Erythroblast (primary cell): ENCODE results near the gene CEP70.

ENCODE experiments used
- DNase-seq, 2 experiments: peaks; one replicate each; lab custom pipeline; 2025; lab: John Stamatoyannopoulos, UW
- GATA1 ChIP-seq: IDR thresholded peaks from 2 replicates; pipeline ENCODE4 v1.6.1; 2011; ENCODE audit warnings: low read depth, mild to moderate bottlenecking, control low read depth, low read length, moderate library complexity
- POLR2A ChIP-seq: IDR thresholded peaks from 2 replicates; pipeline ENCODE4 v1.6.1; 2011; ENCODE audit warnings: mild to moderate bottlenecking, low read length

CEP70 gene

GRCh38 chr3:138473391-138473790 lies 120.7 kb downstream of the CEP70 start:
- TF ChIP-seq POLR2A (no peak), GATA1 (no peak)
- no peak for DNase-seq

GRCh38 chr3:138472141-138472825 lies 121.8 kb downstream of the CEP70 start:
- DNase-seq = no peak
- no peak for TF ChIP-seq GATA1
- TF ChIP-seq POLR2A = no peak

- TF ChIP-seq GATA1 (no peak), POLR2A (no peak)
- DNase-seq = no peak
Observed at GRCh38 chr3:138471481-138471880, 122.6 kb downstream of the CEP70 start.

GRCh38 chr3:138470687-138471086 lies 123.4 kb downstream of the CEP70 start:
- DNase-seq = no peak

GRCh38 chr3:138469874-138470273 lies 124.2 kb downstream of the CEP70 start:
- no peak for DNase-seq
- TF ChIP-seq GATA1 = no peak
- no peak for TF ChIP-seq POLR2A

More at GRCh38 chr3:138470687-138471086, 123.4 kb downstream of the CEP70 start:
- TF ChIP-seq GATA1 (no peak), POLR2A (no peak)

GRCh38 chr3:138468886-138469285 lies 125.2 kb downstream of the CEP70 start:
- no peak for TF ChIP-seq POLR2A
- TF ChIP-seq GATA1 = no peak

GRCh38 chr3:138468451-138468850 lies 125.6 kb downstream of the CEP70 start:
- no peak for DNase-seq
- no peak for TF ChIP-seq POLR2A
- TF ChIP-seq GATA1 = no peak

More at GRCh38 chr3:138468886-138469285, 125.2 kb downstream of the CEP70 start:
- no peak for DNase-seq

- TF ChIP-seq GATA1 = no peak
- TF ChIP-seq POLR2A = no peak
- DNase-seq = no peak
Observed at GRCh38 chr3:138467931-138468330, 126.1 kb downstream of the CEP70 start.

GRCh38 chr3:138465925-138466324 lies 128.1 kb downstream of the CEP70 start:
- TF ChIP-seq GATA1 (no peak), POLR2A (no peak)
- DNase-seq = no peak

GRCh38 chr3:138465451-138465850 lies 128.6 kb downstream of the CEP70 start:
- no peak for DNase-seq
- TF ChIP-seq POLR2A (no peak), GATA1 (no peak)

GRCh38 chr3:138464491-138464860 lies 129.6 kb downstream of the CEP70 start:
- TF ChIP-seq GATA1 = no peak
- TF ChIP-seq POLR2A = no peak
- no peak for DNase-seq

GRCh38 chr3:138463724-138464490 lies 130.2 kb downstream of the CEP70 start:
- TF ChIP-seq GATA1 = no peak
- no peak for TF ChIP-seq POLR2A
- no peak for DNase-seq

- no peak for TF ChIP-seq GATA1
- TF ChIP-seq POLR2A = no peak
- no peak for DNase-seq
Observed at GRCh38 chr3:138461896-138462295, 132.2 kb downstream of the CEP70 start.

- no peak for DNase-seq
- TF ChIP-seq POLR2A (no peak), GATA1 (no peak)
Observed at GRCh38 chr3:138461246-138461645, 132.8 kb downstream of the CEP70 start.

- DNase-seq = no peak
- TF ChIP-seq POLR2A = no peak
- no peak for TF ChIP-seq GATA1
Observed at GRCh38 chr3:138460536-138461205, 133.4 kb downstream of the CEP70 start.
